Measurements from ENCODE around the gene CDC20.

- no peak for TF ChIP-seq CTCF (IDR thresholded peaks at IDR 0.05)
- TF ChIP-seq POLR2A (IDR thresholded peaks at IDR 0.05) = no peak
Observed at GRCh38 chr1:43404353-43404752, 45.6 kb downstream of the CDC20 start.

Measured in adrenal gland (tissue), 5 donors.